Neural crest cell (in vitro differentiated cells): ENCODE data around the gene TIAM1. TPM values are rescaled to one million over a fixed set of nuclear protein-coding genes. Genes with fewer than 3 reads are reported as not detected.

Experiments
- DNase-seq: peaks from one replicate; pipeline ENCODE4 v3.0.0; 2021; ENCODE audit warnings: low read depth, mixed read lengths, low spot score
- H3K27ac Mint-ChIP-seq: one replicate; pipeline ENCODE4 v1.8.0; 2021; ENCODE audit warnings: mild to moderate bottlenecking, mixed read lengths; ENCODE audit not compliant: unreplicated experiment
- H3K27me3 Mint-ChIP-seq: 2 replicates; pipeline ENCODE4 v1.8.0; 2021; ENCODE audit warnings: low read depth, mild to moderate bottlenecking, mixed read lengths
- H3K36me3 Mint-ChIP-seq: 2 replicates; pipeline ENCODE4 v1.8.0; 2021; ENCODE audit warnings: low read depth, mild to moderate bottlenecking, mixed read lengths
- H3K4me1 Mint-ChIP-seq: 2 replicates; pipeline ENCODE4 v1.8.0; 2021; ENCODE audit warnings: mixed read lengths
- H3K4me3 Mint-ChIP-seq: one replicate; pipeline ENCODE4 v1.8.0; 2021; ENCODE audit warnings: mild to moderate bottlenecking, mixed read lengths
- H3K9me3 Mint-ChIP-seq: 2 replicates; pipeline ENCODE4 v1.8.0; 2021; ENCODE audit warnings: mixed read lengths
- total RNA-seq: library from RNA; stranded (reverse); gene quantifications from 2 replicates; pipeline ENCODE4 v1.2.1, GENCODE V29; 2021
- TF ChIP-seq, protein P1 (sequence below): fragments of 200-600 bp; sonication (generic); conservative IDR thresholded peaks from 2 replicates; pipeline ENCODE4 v1.5.0; 2021; ENCODE audit warnings: antibody characterized with exemption, mild to moderate bottlenecking

Gene TIAM1
- total RNA-seq, 1 donor from 2014 or later: 53.6 TPM

DNA sequence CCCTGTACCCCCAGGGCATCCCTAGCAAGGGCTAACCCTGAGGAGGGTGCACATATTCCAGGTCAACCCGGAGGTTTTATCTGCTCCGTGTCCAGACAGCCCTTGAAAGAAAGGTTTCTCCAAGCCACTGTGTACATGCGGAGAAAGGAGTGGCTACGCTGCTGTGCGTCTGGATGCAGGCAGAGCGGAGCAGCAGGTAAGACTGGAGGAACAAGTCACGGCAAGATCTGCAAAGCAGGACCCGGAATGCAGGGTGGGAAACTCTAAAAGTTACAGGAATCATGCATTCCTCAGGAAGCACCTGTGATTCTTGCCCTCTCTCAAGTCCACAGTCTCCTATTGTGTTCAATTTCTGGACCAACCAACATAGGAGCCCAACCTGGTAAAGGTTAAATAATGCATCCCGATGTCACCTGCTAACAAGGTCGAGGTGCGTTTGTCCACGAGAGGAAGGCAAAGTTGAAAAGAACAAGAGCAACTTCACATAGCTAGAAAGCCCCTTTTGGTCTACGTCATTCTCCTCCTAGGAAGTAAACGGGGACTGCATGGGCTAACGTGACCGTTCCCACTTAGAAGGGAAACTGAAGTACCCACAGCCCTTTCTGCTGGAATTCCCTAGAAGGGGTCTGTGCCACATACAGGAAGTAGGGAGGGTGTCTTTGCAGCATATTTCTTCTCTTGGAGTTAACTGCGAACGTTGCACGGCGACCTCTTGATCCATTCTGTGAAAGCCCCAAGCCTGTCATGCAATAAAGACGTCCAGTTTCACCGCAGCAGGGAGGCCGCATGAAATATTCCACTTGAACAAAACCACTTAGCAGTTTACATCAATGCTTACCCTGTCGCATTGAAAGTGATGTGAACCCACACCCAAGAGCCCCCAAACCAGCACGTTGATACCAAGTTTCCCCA lies 5.8 kb downstream of the TIAM1 start:
- Mint-ChIP-seq H3K36me3 (peaks cover 3% of the 10 kb centered on the region), H3K27me3 (peaks cover 8% of the 10 kb centered on the region), H3K27ac (no peak overlapping the region), H3K9me3 (no peaks in the 10 kb centered on the region), H3K4me3 (peak overlapping the region; percentile 20), H3K4me1 (peaks cover 22% of the 10 kb centered on the region)
- DNase-seq: no peak
- TF ChIP-seq, protein P1, sequence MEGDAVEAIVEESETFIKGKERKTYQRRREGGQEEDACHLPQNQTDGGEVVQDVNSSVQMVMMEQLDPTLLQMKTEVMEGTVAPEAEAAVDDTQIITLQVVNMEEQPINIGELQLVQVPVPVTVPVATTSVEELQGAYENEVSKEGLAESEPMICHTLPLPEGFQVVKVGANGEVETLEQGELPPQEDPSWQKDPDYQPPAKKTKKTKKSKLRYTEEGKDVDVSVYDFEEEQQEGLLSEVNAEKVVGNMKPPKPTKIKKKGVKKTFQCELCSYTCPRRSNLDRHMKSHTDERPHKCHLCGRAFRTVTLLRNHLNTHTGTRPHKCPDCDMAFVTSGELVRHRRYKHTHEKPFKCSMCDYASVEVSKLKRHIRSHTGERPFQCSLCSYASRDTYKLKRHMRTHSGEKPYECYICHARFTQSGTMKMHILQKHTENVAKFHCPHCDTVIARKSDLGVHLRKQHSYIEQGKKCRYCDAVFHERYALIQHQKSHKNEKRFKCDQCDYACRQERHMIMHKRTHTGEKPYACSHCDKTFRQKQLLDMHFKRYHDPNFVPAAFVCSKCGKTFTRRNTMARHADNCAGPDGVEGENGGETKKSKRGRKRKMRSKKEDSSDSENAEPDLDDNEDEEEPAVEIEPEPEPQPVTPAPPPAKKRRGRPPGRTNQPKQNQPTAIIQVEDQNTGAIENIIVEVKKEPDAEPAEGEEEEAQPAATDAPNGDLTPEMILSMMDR: no peak

DNA sequence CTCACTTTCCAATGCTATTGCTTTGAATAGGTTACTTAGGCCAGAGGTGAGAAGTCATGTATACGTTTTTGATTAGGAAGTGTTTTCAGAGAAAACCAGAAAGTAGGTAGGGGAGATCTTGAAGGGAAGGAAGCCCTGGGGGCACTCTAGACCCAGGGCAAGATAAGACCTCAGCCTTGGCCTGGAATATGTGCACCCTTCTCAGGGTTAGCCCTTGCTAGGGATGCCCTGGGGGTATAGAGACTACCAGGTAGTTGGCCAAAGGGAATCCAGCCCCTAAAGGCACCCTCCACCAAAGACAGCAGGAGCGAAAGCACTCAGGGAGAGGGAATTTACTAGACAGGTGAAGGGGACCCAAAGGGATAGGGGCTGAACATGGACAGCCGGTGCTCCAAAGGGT lies 7.0 kb downstream of the TIAM1 start:
- H3K36me3 Mint-ChIP-seq: peaks cover 7% of the 10 kb centered on the region
- H3K9me3 Mint-ChIP-seq: no peaks in the 10 kb centered on the region
- no peaks in the 10 kb centered on the region for H3K27me3 Mint-ChIP-seq
- no peak overlapping the region for H3K27ac Mint-ChIP-seq
- no peak for DNase-seq
- TF ChIP-seq, protein P1: no peak
- no peak overlapping the region for H3K4me3 Mint-ChIP-seq
- H3K4me1 Mint-ChIP-seq: peaks cover 17% of the 10 kb centered on the region

DNA sequence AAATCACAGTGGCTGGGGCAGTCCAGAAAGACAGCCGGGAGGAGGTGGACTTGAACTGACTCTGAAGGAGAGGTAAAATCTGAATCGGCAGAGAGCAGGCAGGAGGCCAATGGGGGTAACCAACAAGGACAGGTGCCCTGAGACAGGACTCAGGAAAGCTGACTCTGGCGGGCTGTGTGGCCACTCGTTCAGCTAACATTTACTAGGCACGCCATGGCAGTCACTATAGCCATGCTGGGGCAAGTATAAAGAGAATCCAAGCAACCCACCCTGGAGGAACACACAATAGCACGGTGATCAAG lies 7.4 kb downstream of the TIAM1 start:
- no peak for DNase-seq
- no peak overlapping the region for H3K4me3 Mint-ChIP-seq
- peaks cover 17% of the 10 kb centered on the region for H3K4me1 Mint-ChIP-seq
- H3K36me3 Mint-ChIP-seq: peaks cover 7% of the 10 kb centered on the region
- H3K27ac Mint-ChIP-seq: no peak overlapping the region
- no peaks in the 10 kb centered on the region for H3K9me3 Mint-ChIP-seq
- H3K27me3 Mint-ChIP-seq: no peaks in the 10 kb centered on the region
- TF ChIP-seq, protein P1: no peak

DNA sequence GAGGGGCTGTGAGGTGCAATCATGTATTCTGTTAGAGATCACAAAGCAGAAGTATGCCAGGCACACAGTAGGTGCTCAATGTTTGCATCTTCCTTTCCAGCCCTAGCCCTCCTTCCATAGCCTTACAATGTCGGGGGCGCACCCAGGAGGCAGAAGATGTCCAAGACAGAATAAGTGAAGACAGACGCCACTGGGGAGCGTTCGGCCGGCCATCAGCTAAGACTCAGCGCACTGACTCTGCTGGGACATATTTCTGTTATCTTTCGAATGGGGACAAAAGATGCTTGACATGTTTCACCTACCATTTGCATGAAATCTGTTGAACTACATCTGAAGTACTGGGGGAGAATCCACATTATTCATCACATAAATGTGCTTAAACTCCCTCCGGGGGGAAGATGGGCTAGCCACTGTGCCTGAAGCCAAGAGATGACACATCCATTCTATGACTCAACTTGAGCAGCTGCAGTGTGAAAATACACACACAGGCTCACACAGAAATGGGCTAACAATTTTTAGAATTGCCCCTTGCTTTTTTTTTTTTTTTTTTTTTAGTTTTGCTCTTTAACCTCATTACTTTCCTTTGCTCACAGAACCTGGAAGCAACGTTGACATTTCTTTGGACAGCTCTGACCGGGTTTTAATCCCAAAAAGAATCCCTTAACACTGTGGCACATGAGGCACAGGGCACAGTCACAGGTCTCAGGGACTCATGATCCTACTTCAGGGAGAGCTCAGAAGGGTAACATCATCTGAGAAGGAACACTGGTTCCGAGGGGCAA lies 7.9 kb downstream of the TIAM1 start:
- Mint-ChIP-seq H3K4me3 (no peak overlapping the region), H3K27me3 (no peaks in the 10 kb centered on the region), H3K4me1 (peaks cover 17% of the 10 kb centered on the region), H3K9me3 (no peaks in the 10 kb centered on the region), H3K27ac (no peak overlapping the region), H3K36me3 (peaks cover 12% of the 10 kb centered on the region)
- TF ChIP-seq, protein P1: no peak
- no peak for DNase-seq

DNA sequence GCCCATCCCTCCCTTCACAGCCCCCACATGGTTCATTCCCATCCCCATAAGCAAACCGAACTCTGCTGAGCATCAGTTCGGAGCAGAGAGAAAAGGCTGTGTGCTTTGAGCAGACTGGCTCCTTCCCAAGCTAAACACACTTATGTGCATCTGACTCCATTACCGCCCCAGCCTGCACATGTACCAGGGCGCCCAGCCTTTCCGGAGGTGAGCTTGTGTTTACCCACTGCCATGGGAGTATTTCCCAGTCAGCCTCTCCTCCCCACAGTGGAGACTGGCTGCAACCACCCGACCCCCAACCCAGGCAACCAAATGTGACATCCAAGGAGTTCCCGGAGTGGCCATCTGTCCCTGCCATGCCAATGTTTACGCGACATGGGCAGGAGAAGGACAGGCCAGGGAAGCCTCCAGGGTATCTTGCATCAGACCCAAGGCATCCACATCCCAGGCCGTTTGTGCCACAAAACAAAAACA lies 9.4 kb downstream of the TIAM1 start:
- H3K27me3 Mint-ChIP-seq: no peaks in the 10 kb centered on the region
- TF ChIP-seq, protein P1: no peak
- DNase-seq: no peak
- H3K36me3 Mint-ChIP-seq: peaks cover 20% of the 10 kb centered on the region
- H3K9me3 Mint-ChIP-seq: no peaks in the 10 kb centered on the region
- no peak overlapping the region for H3K4me3 Mint-ChIP-seq
- no peak overlapping the region for H3K27ac Mint-ChIP-seq
- H3K4me1 Mint-ChIP-seq: peaks cover 14% of the 10 kb centered on the region
